Umbilical cord (tissue), 2 donors: ENCODE data around the gene SECISBP2. TPM values are rescaled to one million over a fixed set of nuclear protein-coding genes. Genes with fewer than 3 reads are reported as not detected.
"Not testable (repeated sequence)": the region's sequence is repeated elsewhere in the genome, so short reads cannot be mapped to it uniquely, and the experiment has no call there.

Experiments used
- DNase-seq: peaks from one replicate; pipeline ENCODE4 v3.0.0-alpha.2; 2015; ENCODE audit warnings: low spot score
- total RNA-seq: library from RNA; depleted of rRNA; stranded (reverse); fragments of >200 nt; gene quantifications from one replicate; pipeline ENCODE4 v1.2.3, GENCODE V29; 2014; ENCODE audit warnings: low replicate concordance; ENCODE audit not compliant: insufficient read depth

SECISBP2 gene
- total RNA-seq, 1 donor from 2014 or later = 79.0 TPM

- peak; percentile 9 for DNase-seq
These were observed 8.5 kb upstream of the SECISBP2 start for GRCh38 chr9:89309608-89310474.

- peak; percentile 100 for DNase-seq
These were observed 7.6 kb upstream of the SECISBP2 start, which contains the start of gene CKS2 for GRCh38 chr9:89310475-89311345. CKS2 (plus strand) TSS chr9:89311195; CDS start chr9:89311293, 98 bp downstream.

GRCh38 chr9:89311346-89312221 lies 6.7 kb upstream of the SECISBP2 start:
- peak; percentile 11 for DNase-seq

DNA sequence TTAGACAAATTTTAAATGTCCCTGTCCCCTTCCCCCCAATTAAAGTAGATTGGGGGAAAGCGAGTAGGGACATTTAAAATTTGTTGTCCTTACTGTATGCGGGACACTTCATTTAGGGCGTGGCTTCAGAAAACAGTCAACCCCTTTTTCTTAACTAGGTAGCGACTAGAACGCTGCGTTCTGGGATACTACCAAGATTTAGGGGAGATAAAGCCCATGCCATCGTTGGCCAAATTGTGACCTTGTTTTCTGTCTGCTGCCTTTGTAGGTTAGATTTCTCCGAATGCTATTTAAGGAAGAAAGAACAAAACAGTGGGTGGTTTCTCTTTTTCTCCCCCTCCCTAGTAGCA lies 6.1 kb upstream of the SECISBP2 start:
- peak; percentile 16 for DNase-seq

- no peak for DNase-seq
These were observed 4.5 kb upstream of the SECISBP2 start for GRCh38 chr9:89313842-89314241.

DNA sequence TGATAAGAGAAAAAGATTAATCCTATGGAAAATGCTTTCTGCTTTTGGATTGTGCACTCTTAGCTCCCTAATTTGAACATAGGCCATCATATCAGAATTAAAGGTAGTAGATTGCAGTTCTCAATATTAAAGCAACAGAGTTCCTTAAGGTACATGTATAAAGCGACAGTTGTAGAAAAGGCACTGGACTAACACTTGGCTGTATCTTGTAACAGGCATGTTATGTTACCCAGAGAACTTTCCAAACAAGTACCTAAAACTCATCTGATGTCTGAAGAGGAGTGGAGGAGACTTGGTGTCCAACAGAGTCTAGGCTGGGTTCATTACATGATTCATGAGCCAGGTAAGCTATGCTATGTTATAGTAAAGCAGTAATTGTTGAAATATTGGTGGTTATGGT lies 3.3 kb upstream of the SECISBP2 start:
- no peak for DNase-seq

DNA sequence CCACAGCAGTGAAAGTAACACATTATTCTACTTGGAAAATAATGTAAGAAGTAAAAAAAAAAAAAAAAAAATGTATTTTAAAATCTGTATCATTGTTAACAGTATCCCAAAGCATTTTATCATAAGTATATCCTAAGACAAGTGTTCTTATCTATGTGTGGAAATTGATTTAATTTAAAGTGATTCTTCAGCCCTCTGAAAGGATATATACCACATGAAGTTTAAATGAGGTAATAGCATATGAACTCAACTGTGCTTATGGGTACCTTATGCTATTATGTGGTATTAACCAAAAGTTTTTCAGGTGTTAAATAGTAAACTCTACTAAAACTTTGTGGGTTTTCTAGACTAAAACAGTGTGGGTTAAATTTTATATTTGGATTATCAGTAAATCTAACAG lies 2.8 kb upstream of the SECISBP2 start:
- DNase-seq = no peak

DNA sequence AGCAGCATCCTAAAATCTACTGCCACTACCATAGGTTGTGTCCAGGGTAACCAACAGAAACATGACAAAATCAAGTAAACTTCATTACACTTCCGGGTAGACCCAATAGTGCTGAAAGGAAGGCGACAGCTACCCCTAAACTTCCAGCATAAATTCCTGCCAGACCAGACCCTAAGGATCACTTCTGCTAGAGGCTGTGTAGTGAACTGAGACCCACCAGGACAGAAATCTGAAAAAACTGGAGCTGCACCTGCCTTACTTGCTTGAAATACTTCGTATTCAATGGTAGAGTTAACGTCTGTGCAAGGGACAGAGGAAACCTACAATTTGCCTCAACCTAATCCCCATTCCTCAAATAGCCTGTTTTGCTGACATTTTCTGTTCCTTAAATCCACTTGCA lies 1.0 kb upstream of the SECISBP2 start:
- no peak for DNase-seq

- no peak for DNase-seq
These were observed 960 bp downstream of the SECISBP2 start for GRCh38 chr9:89319015-89319905.

- DNase-seq = no peak
These were observed 5.1 kb downstream of the SECISBP2 start for GRCh38 chr9:89323390-89323789.

DNA sequence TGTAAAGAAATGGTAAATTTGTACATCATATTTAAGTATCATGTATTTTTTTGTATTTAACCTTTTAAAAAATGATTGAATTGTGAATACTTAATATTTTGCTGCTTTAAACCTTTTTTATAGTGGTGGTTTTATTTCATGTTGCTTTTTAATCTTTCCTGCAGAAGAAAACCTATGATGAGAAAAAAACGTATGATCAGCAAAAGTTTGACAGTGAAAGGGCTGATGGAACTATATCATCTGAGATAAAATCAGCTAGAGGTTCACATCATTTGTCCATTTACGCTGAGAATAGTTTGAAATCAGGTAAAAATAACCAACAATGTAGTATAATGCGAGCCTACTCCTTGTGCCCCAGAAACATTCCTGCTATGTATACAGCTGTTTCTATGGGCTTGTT lies 7.4 kb downstream of the SECISBP2 start:
- DNase-seq = no peak

DNA sequence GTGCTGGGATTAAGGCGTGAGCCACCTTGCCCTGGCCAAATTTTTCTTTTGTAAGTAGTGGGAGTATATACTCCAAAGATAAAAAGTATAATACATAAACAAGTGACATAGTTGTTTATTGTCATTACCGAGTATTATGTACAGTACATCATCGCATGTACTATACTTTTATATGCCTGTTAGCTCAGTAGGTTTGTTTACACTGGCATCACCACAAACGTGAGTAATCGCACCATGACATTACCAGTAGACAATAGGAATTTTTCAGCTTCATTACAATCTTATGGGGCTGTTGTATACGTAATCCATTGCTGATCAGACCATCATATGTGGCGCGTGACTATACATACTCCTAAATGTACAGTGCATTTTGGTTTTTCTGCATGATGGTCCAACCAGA lies 9.8 kb downstream of the SECISBP2 start:
- DNase-seq = no peak

DNA sequence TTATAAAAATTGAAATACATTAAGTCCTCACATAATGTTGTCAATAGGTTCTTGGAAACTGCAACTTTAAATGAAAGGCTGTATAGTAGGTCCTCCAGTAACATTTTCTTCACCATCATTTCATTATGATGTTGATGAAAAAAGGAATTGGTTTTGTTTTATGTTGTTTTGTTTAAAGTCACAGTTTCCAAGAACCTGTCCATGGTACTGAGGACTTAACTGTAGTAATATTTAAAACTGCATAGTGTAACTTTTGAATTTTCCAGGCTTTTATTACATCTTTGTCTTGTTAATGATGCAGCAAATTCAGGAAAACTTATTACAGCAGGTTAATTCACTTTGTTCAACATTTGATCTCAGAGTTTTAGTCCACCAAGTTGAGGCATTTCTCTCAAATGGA lies 11.6 kb downstream of the SECISBP2 start:
- no peak for DNase-seq

DNA sequence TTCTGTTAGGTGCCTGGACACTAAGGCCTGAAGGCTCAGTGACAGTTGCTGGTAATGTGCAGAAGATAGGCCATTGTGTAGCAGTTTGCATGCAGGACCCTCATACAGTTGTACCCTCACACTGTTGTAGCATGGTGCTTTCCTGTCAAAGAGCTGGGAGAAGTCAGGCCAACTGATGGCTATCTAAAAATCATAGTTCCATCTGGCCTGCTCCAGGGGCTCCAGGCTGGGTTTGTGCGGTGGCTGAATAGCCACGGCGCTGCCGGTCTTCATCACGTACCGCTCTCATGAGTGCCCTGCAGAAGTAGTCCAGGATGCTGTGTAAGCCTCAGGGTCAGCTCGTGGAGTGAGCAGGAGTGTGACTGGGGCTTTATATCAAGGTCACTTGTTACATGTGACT lies 12.2 kb downstream of the SECISBP2 start:
- DNase-seq = no peak

GRCh38 chr9:89339807-89340206 lies 21.5 kb downstream of the SECISBP2 start:
- no peak for DNase-seq

GRCh38 chr9:89340332-89340731 lies 22.0 kb downstream of the SECISBP2 start:
- no peak for DNase-seq

GRCh38 chr9:89342213-89342612 lies 23.9 kb downstream of the SECISBP2 start:
- DNase-seq = no peak

DNA sequence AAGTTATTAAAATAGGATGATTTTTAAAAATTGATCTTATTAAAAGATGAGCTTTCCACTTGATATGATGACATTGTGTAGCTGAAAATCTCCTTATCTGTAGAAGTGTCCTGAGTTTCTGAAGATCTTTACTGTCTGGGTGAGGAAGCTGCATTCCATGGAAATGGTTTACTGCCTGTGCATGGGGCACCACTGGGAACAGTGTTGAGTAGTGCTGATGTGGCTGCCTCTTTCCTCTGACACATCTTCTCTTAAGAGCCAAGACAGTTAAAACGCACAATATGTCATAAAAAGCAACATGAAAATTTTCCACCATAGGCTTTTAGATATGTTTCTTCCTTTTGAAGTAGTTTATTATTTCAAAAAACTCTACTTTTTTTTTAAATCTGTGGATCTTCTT lies 24.6 kb downstream of the SECISBP2 start:
- no peak for DNase-seq

- DNase-seq = not testable (repeated sequence)
These were observed 25.5 kb downstream of the SECISBP2 start for GRCh38 chr9:89343812-89344211.

- DNase-seq = no peak
These were observed 27.2 kb downstream of the SECISBP2 start for GRCh38 chr9:89345476-89345875.

- no peak for DNase-seq
These were observed 28.4 kb downstream of the SECISBP2 start for GRCh38 chr9:89346696-89347095.
